ENCODE measurements around the gene MYH14. TPM values are rescaled to one million over a fixed set of nuclear protein-coding genes. Genes with fewer than 3 reads are reported as not detected.

The MYH14 gene
- total and polyA plus RNA-seq, 10 of the 15 experiments (the other 5 are each of a cell fraction or from before 2014, with no cell fraction given), result 0.06 to 0.69 (median 0.15) TPM; not detected in 4

DNA sequence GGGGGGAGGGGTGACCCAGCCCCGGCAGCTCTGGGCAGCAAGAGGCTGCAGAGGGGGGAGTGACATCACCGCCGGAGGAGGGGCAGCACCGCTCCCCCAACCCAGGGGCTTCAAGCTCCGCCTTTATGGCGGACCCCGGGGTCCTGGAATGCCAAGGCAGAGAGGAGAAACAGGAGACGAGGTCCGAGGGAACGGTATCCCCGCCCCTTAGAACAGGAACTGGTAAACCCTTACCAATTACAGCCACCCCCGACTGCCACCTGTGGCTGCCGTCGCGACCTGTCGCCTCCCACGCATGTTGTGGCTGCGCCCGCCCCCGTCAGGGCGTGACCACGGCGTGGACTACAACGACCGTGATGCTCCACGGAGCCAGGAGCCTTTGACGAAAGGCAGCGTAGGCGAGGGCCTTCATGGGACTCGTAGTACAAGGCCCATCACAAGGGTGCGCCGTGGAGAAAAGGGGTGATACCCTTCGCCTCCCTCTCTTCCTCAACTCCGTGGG lies 129.9 kb downstream of the MYH14 start (continued):
- no peak for TF ChIP-seq IKZF2 (IDR thresholded peaks at IDR 0.05)
- TF ChIP-seq PBX3 (IDR thresholded peaks at IDR 0.05; ENCODE audit: insufficient replicate concordance, low read depth, low read length), result peak; percentile 16
- no peak for TF ChIP-seq SUPT20H (IDR thresholded peaks at IDR 0.05; ENCODE audit: borderline replicate concordance, control insufficient read depth, low read depth, low read length)

DNA sequence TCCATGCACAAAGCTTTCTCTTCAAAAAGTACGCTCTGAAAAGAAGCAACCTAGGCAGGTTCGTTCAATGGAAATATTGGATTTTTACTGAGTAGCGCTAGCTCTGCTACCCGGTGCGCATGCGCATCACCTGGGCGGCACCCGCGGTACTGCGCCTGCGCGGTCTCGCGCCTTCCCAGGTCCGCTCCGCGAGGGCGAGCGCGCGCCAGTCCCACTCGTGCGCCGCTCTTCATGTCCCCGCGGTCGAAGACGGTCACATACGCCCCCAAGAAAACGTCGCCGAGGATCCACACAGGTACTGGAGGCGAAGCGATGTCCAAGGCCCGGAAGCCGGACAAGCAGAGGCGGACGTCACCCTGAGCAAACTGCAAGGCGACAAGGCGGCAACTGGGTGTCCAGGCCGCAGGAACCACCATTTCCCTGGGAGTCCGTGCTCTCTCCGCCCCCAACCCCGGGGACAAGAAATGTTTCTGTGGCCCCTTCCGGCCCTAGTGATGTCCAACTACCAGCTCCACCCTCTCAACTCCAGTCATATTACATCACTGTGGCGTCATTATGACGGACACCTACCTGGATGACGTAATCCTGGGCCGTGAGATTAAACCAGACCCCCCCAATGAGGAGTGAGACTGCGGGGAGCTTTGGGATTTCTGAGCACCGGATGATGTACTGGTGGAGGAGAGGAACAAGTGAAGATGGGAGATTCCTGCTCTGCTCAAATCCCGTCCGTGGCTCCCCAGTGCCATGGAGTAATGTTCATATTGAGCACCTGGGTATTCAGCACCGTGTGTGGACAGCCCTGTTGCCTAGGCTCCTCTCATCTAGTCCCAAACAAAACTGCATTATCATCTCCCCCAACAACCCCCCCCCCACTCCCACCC lies 130.6 kb downstream of the MYH14 start:
- peak overlapping the region; percentile 95 for H3K4me2 ChIP-seq (ENCODE audit: control insufficient read depth, insufficient read depth)
- peaks cover 9 to 24% of the 10 kb centered on the region in 2 experiments; a peak in 3 of 4 replicates for H3K36me3 ChIP-seq (ENCODE audit: control insufficient read depth in 2 of 2, insufficient read depth in 2 of 2, low read length in 1 of 2)
- intact Hi-C loops (cut with micrococcal nuclease; ENCODE audit: unreplicated experiment), result no loop called here
- ChIA-PET SMC1A (ENCODE audit: uncharacterized antibody, unreplicated experiment) (interaction anchor here (1.2 to 3.7 kb wide), 5 partner anchors 7 to 24 kb away, joined by 3 to 49 read pairs (median 8); no protein-coding TSS in a partner anchor), POLR2A (interaction anchor here (1.0 to 3.1 kb wide), 4 partner anchors 8 to 28 kb away, joined by 3 to 30 read pairs (median 8); no protein-coding TSS in a partner anchor), RAD21 (ENCODE audit: unreplicated experiment) (interaction anchor here (0.9 to 2.6 kb wide), 6 partner anchors 9 to 126 kb away, joined by 3 to 20 read pairs (median 9); partner anchors contain the start of gene NR1H2), CTCF (interaction anchor here (1.0 to 2.9 kb wide), 6 partner anchors 8 to 35 kb away, joined by 3 to 11 read pairs (median 6); no protein-coding TSS in a partner anchor)
- 14% methylated on average over 54 of the region's 54 CpGs for WGBS (ENCODE audit: insufficient coverage, insufficient replicate concordance, low lambda C conversion rate, missing lambda C conversion rate)
- peaks cover 7% of the 10 kb centered on the region for H3K79me2 ChIP-seq (ENCODE audit: control insufficient read depth, insufficient read depth, low read length)
- no peaks in the 10 kb centered on the region for H4K20me1 ChIP-seq (ENCODE audit: control insufficient read depth, insufficient read depth)
- peak; percentile 6 for ATAC-seq
- in situ Hi-C loops (cut with MboI), result loop anchor here (25.0 kb wide), 1 partner anchor 1028 kb away; the partner anchor contains the start of genes CLDND2, ETFB and NKG7
- no peak for FAIRE-seq
- peaks cover 36% of the 10 kb centered on the region for H3K4me1 ChIP-seq (ENCODE audit: control insufficient read depth, insufficient read depth, low read length)
- H3K4me3 ChIP-seq, result peak overlapping the region; percentile 66; the same call in 1 of the 2 replicates
- H3K27me3 ChIP-seq (replicated peaks in 1 of 2; ENCODE audit: control insufficient read depth in 2 of 2, insufficient read depth in 2 of 2, low read length in 1 of 2), result no peaks in the 10 kb centered on the region
- no TSS peak for BruUV-seq (replicated peaks)
- peak overlapping the region; percentile 74 for H3K27ac ChIP-seq (ENCODE audit: control insufficient read depth, insufficient read depth)
- DNase-seq (ENCODE audit: low read depth, low spot score), result no peak
- peak overlapping the region; percentile 91 for H2AFZ ChIP-seq (ENCODE audit: control insufficient read depth, low read depth, low read length)
- H3K9ac ChIP-seq (ENCODE audit: control insufficient read depth, insufficient read depth, low read length), result peak overlapping the region; percentile 8; the same call in 1 of the 2 replicates
- peaks cover under 1% of the 10 kb centered on the region; the same call in 2 of the 3 replicates for H3K9me3 ChIP-seq (replicated peaks; ENCODE audit: control insufficient read depth, insufficient read depth, low read length)
- no peak for TF ChIP-seq ZNF217 (IDR thresholded peaks at IDR 0.05)
- no peak for TF ChIP-seq TARDBP (IDR thresholded peaks at IDR 0.05; ENCODE audit: borderline replicate concordance)
- peak; percentile 59; the same call in 1 of the 2 replicates for TF ChIP-seq CREM (IDR thresholded peaks at IDR 0.05; ENCODE audit: low read depth)
- no peak for TF ChIP-seq CTCF (IDR thresholded peaks at IDR 0.05 in 2 of 3, conservative IDR thresholded peaks at IDR 0.05 in 1 of 3; ENCODE audit: control insufficient read depth in 2 of 3, extremely low read depth in 1 of 3, insufficient read depth in 1 of 3, low read depth in 3 of 3, low read length in 3 of 3)
- TF ChIP-seq, protein P1, sequence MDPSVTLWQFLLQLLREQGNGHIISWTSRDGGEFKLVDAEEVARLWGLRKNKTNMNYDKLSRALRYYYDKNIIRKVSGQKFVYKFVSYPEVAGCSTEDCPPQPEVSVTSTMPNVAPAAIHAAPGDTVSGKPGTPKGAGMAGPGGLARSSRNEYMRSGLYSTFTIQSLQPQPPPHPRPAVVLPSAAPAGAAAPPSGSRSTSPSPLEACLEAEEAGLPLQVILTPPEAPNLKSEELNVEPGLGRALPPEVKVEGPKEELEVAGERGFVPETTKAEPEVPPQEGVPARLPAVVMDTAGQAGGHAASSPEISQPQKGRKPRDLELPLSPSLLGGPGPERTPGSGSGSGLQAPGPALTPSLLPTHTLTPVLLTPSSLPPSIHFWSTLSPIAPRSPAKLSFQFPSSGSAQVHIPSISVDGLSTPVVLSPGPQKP (IDR thresholded peaks at IDR 0.05; ENCODE audit: low read depth, low read length), result 0 out of 2 replicates have a peak, but pooled peaks have one; percentile 31
- peak; percentile 78 for TF ChIP-seq POLR2AphosphoS5 (IDR thresholded peaks at IDR 0.05; ENCODE audit: low read length)
- TF ChIP-seq ATF7 (IDR thresholded peaks at IDR 0.05; ENCODE audit: low read depth), result peak; percentile 90
- 0 out of 2 replicates have a peak, but pooled peaks have one; percentile 18 for TF ChIP-seq GATAD2B (conservative IDR thresholded peaks at IDR 0.05; ENCODE audit: low read depth)
- TF ChIP-seq BACH1 (IDR thresholded peaks at IDR 0.05; ENCODE audit: borderline replicate concordance), result peak; percentile 9; the same call in 1 of the 2 replicates
- peak in 1 of 2 experiments; percentile 8; a peak in 1 of 4 replicates for TF ChIP-seq IKZF2 (IDR thresholded peaks at IDR 0.05)
- TF ChIP-seq EED (IDR thresholded peaks at IDR 0.05; ENCODE audit: low read depth), result no peak
- TF ChIP-seq CREB1 (IDR thresholded peaks at IDR 0.05; ENCODE audit: low read depth), result peak; percentile 89
- TF ChIP-seq ZNF274 (IDR thresholded peaks at IDR 0.05; ENCODE audit: insufficient read depth, insufficient read length), result no peak
- TF ChIP-seq ZBED1 (IDR thresholded peaks at IDR 0.05; ENCODE audit: borderline replicate concordance), result no peak
- peak; percentile 80; the same call in 1 of the 2 replicates for TF ChIP-seq HDGF (IDR thresholded peaks at IDR 0.05)

Measured in GM12878 (cell line).